Measurements from ENCODE around the gene AGAP3.

DNA sequence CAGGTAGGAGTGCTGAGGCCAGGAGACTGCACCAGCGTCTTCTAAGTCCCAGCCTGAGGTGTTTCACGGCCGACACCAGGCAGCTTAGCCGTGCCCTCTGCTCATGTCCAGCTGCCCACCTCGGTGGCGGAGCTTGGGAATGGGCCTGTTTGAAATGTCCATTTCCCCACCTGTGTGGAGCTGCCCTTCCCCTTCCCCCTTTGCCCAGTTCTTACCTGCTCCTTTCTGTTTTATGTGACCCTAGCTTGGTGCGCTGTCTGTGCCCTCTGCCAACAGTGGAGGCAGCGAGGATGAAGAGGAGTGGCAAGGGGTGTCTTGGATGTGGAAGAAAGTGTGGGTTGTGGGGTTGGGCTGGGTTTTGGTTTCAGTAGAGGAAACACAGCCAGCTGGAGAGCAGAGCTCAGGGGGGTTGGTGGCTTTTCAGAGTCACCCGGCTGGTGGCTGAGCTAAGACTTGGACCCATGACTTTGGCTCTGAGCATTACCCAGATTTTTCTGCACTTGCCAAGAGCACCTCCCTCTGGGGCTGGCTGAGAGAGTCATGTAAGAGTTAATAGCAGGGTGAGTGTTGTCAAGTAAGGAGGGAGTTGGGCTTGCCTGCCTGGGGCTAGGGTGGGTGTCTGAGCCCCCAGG is 43.8 kb downstream of the AGAP3 start:
- TF ChIP-seq SUZ12 (IDR thresholded peaks at IDR 0.05; ENCODE audit: extremely low read depth, insufficient read depth, insufficient read length): no peak
- no peak for TF ChIP-seq YY1 (IDR thresholded peaks at IDR 0.05; ENCODE audit: insufficient read depth, insufficient read length)
- TF ChIP-seq ZNF274 (IDR thresholded peaks at IDR 0.05; ENCODE audit: low read depth, low read length): no peak
